ENCODE data around the gene ULK1.

The ULK1 gene

GRCh38 chr12:131850856-131851559, 43.4 kb upstream of the ULK1 start:
- no peak for DNase-seq (ENCODE audit: low read depth)
- TF ChIP-seq CTCF (conservative IDR thresholded peaks at IDR 0.05; ENCODE audit: control insufficient read depth, insufficient read depth, low read depth, low read length) = no peak
- no peak overlapping the region for H3K4me3 ChIP-seq (ENCODE audit: control insufficient read depth, low read depth, low read length)

- H3K4me3 ChIP-seq (ENCODE audit: control insufficient read depth, low read depth, low read length) = no peak overlapping the region
- no peak for TF ChIP-seq CTCF (conservative IDR thresholded peaks at IDR 0.05; ENCODE audit: control insufficient read depth, insufficient read depth, low read depth, low read length)
- DNase-seq (ENCODE audit: low read depth) = no peak
Observed at GRCh38 chr12:131851741-131852550, 42.5 kb upstream of the ULK1 start.

- DNase-seq (ENCODE audit: low read depth) = no peak
- no peak overlapping the region for H3K4me3 ChIP-seq (ENCODE audit: control insufficient read depth, low read depth, low read length)
- TF ChIP-seq CTCF (conservative IDR thresholded peaks at IDR 0.05; ENCODE audit: control insufficient read depth, insufficient read depth, low read depth, low read length) = no peak
Observed at GRCh38 chr12:131852551-131853299, 41.7 kb upstream of the ULK1 start.

- no peak for DNase-seq (ENCODE audit: low read depth)
- TF ChIP-seq CTCF (conservative IDR thresholded peaks at IDR 0.05; ENCODE audit: control insufficient read depth, insufficient read depth, low read depth, low read length) = no peak
- H3K4me3 ChIP-seq (ENCODE audit: control insufficient read depth, low read depth, low read length) = no peak overlapping the region
Observed at GRCh38 chr12:131853832-131854797, 40.3 kb upstream of the ULK1 start.

GRCh38 chr12:131854861-131855476, 39.5 kb upstream of the ULK1 start:
- no peak for TF ChIP-seq CTCF (conservative IDR thresholded peaks at IDR 0.05; ENCODE audit: control insufficient read depth, insufficient read depth, low read depth, low read length)
- no peak for DNase-seq (ENCODE audit: low read depth)
- H3K4me3 ChIP-seq (ENCODE audit: control insufficient read depth, low read depth, low read length) = no peak overlapping the region
